Activated CD4-positive, alpha-beta memory T cell treated with anti-CD3 and anti-CD28 coated beads, Interleukin-2, amount 10 ng/mL, durations not matched to agents 7 days and 5 days (primary cell): ENCODE data around the gene GC. TPM values are rescaled to one million over a fixed set of nuclear protein-coding genes. Genes with fewer than 3 reads are reported as not detected.

ENCODE experiments used
- CTCF ChIA-PET: fragments of 350-600 bp; sonication (Branson Sonifier 250); formaldehyde crosslinking; loops from one replicate; lab custom pipeline; 2021; ENCODE audit warnings: antibody characterized with exemption, inconsistent platforms; lab: Charles Lee
- POLR2A ChIA-PET: fragments of 350-600 bp; sonication (Branson Sonifier 250); formaldehyde crosslinking; loops from one replicate; lab custom pipeline; 2021; ENCODE audit warnings: antibody characterized with exemption; lab: Charles Lee
- DNase-seq: peaks from one replicate; pipeline ENCODE4 v3.0.0-alpha.2; 2020
- H3K27ac Mint-ChIP-seq: one replicate; pipeline ENCODE4 v1.8.0; 2021; ENCODE audit warnings: mild to moderate bottlenecking, mixed read lengths
- H3K27me3 Mint-ChIP-seq: one replicate; pipeline ENCODE4 v1.8.0; 2021; ENCODE audit warnings: mixed read lengths
- H3K36me3 Mint-ChIP-seq: one replicate; pipeline ENCODE4 v1.8.0; 2021; ENCODE audit warnings: low read depth, mixed read lengths
- H3K4me1 Mint-ChIP-seq: one replicate; pipeline ENCODE4 v1.8.0; 2021; ENCODE audit warnings: mixed read lengths
- H3K4me3 Mint-ChIP-seq: one replicate; pipeline ENCODE4 v1.8.0; 2021; ENCODE audit warnings: mild to moderate bottlenecking, mixed read lengths
- H3K9me3 Mint-ChIP-seq: one replicate; pipeline ENCODE4 v1.8.0; 2021; ENCODE audit warnings: mixed read lengths
- total RNA-seq, 2 experiments: library from RNA; stranded (reverse); gene quantifications; one replicate each; pipeline ENCODE4 v1.2.3, GENCODE V29; 2021

The GC gene
- total RNA-seq, 2 experiments from 2014 or later = not detected

DNA sequence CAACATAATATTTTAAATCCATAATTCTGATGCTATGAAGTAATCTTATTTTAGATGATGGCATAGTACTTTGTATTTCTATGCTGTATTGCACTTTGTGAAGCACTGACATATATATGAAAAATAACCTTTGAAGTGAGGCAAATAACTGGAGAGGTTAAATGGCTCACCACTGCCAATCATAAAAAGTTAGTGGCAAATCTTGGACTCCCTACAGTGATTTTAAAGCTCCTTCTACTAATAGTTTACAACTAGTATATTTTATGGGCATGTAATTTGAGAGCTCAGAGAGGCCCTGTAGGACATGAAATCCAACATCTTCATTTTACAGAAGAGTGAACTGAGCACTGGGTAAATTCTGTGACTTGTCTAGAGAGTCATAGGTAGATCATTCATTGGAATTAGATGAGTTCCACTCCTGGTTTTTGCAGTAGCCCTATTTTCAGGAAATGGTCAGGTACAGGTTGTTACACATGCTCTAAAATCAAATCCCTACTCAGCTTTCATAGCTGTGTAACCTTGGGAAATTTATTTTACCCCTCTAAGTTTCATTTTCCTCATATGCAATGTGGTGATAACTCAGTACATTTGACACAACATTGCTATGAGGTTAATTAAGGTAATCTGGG is 804 bp upstream of the GC start:
- H3K4me3 Mint-ChIP-seq = no peak overlapping the region
- CTCF ChIA-PET = no interaction called here
- POLR2A ChIA-PET = no interaction called here
- H3K4me1 Mint-ChIP-seq = no peaks in the 10 kb centered on the region
- DNase-seq = no peak
- no peak overlapping the region for H3K27ac Mint-ChIP-seq
- H3K36me3 Mint-ChIP-seq = no peaks in the 10 kb centered on the region
- no peaks in the 10 kb centered on the region for H3K9me3 Mint-ChIP-seq
- H3K27me3 Mint-ChIP-seq = peaks cover 3% of the 10 kb centered on the region

DNA sequence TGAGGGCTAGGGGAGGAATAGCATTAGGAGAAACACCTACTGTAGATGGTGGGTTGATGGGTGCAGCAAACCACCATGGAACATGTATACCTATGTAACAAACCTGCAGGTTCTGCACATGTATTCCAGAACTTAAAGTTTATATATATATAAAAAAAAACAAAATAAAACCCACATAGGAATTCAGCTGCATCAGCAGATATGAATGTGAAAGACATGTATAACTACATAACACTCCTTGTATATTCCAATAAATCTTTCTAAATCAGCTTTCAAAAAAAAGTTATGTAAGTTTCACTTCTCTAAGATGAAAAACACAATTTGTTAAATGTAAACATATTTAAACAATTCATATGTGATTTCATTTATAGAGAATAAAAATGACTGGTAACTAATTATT is 6.0 kb downstream of the GC start:
- ChIA-PET POLR2A (no interaction called here), CTCF (no interaction called here)
- DNase-seq = no peak
- no peaks in the 10 kb centered on the region for H3K4me1 Mint-ChIP-seq
- H3K27me3 Mint-ChIP-seq = peaks cover 2% of the 10 kb centered on the region
- H3K27ac Mint-ChIP-seq = no peak overlapping the region
- no peaks in the 10 kb centered on the region for H3K36me3 Mint-ChIP-seq
- H3K9me3 Mint-ChIP-seq = no peaks in the 10 kb centered on the region
- no peak overlapping the region for H3K4me3 Mint-ChIP-seq

DNA sequence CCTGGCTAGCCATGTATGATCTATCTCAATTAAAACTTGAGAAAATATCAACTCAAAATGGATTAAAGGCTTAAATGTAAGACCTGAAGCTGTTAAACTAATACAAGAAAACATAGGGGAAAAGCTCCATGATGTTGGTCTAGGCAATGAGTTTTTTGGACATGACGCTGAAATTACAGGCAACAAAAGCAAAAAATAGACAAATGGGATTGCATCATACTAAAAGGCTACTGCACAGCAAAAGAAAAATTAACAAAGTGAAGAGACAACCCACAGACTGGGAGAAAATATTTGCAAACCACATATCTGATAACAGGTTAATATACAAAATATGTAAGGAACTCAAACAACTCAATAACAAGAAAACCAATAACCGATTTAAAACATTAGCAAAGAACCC is 8.4 kb downstream of the GC start:
- H3K27me3 Mint-ChIP-seq = peaks cover 2% of the 10 kb centered on the region
- H3K4me1 Mint-ChIP-seq = no peaks in the 10 kb centered on the region
- H3K36me3 Mint-ChIP-seq = no peaks in the 10 kb centered on the region
- H3K9me3 Mint-ChIP-seq = no peaks in the 10 kb centered on the region
- no peak for DNase-seq
- no peak overlapping the region for H3K27ac Mint-ChIP-seq
- POLR2A ChIA-PET = no interaction called here
- no peak overlapping the region for H3K4me3 Mint-ChIP-seq
- CTCF ChIA-PET = no interaction called here

DNA sequence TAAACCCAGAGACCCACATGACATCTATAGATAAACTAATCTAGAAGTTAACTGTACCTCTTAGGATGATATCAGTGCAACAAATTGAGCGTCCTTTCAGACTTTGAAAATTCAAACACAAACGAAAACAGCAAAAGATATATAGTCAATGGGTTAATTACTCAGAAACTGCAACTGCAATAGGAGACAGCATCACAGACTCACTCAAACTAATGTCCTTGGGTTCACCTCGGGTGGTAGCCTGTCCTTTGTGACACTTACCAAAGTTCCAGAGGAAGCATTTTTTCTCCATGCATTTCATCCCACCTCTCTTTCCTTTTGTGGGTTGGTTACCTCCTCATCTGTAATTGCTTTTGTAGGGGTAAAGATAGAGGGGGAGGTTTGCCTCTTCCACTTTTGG is 9.7 kb downstream of the GC start:
- H3K9me3 Mint-ChIP-seq = no peaks in the 10 kb centered on the region
- H3K4me3 Mint-ChIP-seq = no peak overlapping the region
- H3K36me3 Mint-ChIP-seq = no peaks in the 10 kb centered on the region
- no peak for DNase-seq
- ChIA-PET POLR2A (no interaction called here), CTCF (no interaction called here)
- peaks cover 2% of the 10 kb centered on the region for H3K27me3 Mint-ChIP-seq
- H3K27ac Mint-ChIP-seq = no peak overlapping the region
- H3K4me1 Mint-ChIP-seq = no peaks in the 10 kb centered on the region

DNA sequence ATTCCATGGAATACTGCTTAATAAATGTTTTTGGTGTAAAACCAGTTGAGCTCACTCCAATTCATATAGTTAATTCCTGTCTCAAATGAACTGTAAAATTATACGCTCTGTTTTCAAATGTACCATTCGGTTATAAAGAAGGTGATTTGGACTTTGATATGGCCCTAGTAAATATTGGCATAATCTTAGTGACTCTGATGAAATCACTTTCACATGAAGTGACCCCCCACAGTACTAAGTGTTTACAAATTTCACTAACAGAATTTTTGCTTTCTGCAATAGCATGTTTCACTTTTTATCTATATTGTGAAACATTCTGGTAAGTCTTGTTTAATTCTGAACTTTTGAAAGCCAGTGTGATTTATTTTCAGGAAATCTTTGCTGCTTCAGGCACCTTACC is 10.9 kb downstream of the GC start:
- Mint-ChIP-seq H3K27me3 (peaks cover 2% of the 10 kb centered on the region), H3K9me3 (no peaks in the 10 kb centered on the region), H3K27ac (no peak overlapping the region), H3K36me3 (no peaks in the 10 kb centered on the region), H3K4me1 (no peaks in the 10 kb centered on the region), H3K4me3 (no peak overlapping the region)
- no peak for DNase-seq
- ChIA-PET CTCF (no interaction called here), POLR2A (no interaction called here)

DNA sequence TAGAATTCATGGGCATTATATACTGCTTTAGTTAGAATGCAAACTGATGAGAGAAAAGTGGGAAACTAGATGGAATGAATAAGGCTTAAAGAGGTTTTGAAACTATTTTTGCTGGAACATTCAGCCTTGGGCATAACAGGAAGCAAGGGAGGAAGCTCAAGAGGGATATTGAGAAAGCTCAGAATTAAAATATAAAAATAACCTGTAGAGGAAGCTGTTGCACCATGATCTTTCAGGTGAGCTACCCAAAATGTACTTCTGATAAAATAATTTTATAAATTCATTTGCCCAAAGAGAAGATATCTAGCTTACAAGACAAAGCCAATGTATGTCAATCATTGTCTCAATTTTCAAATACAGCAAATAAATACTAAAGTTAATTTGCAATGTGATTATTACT is 11.3 kb downstream of the GC start:
- Mint-ChIP-seq H3K36me3 (no peaks in the 10 kb centered on the region), H3K27me3 (peaks cover 2% of the 10 kb centered on the region), H3K4me3 (no peak overlapping the region), H3K27ac (no peak overlapping the region), H3K9me3 (no peaks in the 10 kb centered on the region), H3K4me1 (no peaks in the 10 kb centered on the region)
- no peak for DNase-seq
- ChIA-PET POLR2A (no interaction called here), CTCF (no interaction called here)

DNA sequence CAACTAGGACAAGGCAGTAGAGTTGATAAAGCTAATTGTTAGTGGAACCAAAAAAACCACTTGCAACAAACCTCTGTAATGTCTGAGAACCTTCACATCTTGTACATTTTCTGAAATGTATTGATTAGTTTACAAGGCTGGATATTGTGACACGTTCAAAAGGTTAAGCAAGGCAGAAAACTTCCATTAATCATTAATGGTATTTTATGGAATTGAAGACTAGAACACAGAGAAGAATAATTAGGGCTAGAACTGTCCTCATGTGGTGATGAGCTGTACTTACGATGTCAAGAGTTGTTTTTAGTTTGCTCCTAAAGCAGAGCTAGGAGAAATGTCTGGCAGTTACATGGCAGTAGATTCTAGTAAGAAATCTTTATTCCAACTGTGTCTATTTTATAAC is 12.3 kb downstream of the GC start:
- ChIA-PET CTCF (no interaction called here), POLR2A (no interaction called here)
- Mint-ChIP-seq H3K27ac (no peak overlapping the region), H3K4me1 (no peaks in the 10 kb centered on the region), H3K4me3 (no peak overlapping the region), H3K27me3 (peaks cover 2% of the 10 kb centered on the region), H3K9me3 (no peaks in the 10 kb centered on the region), H3K36me3 (no peaks in the 10 kb centered on the region)
- DNase-seq = no peak

DNA sequence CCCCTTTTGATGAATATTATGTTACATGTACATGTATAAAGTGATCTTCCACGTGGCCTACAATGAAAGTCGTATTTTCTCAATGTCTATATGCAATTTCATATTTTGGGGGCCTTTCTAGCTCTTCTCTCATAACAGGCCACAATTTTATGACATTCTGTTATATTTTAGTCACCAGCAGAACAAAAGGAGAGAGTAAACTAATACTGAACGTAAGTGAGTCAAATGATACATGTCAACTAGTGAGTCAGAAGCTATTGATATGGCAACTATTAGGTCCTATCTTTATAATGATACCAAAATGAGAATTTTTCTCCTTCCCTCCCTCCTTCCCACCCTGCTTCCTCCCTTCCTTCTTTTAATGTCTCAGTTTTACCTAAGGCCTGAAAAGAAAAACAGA is 14.4 kb downstream of the GC start:
- no peak for DNase-seq
- H3K9me3 Mint-ChIP-seq = no peaks in the 10 kb centered on the region
- H3K4me1 Mint-ChIP-seq = no peaks in the 10 kb centered on the region
- peaks cover 2% of the 10 kb centered on the region for H3K27me3 Mint-ChIP-seq
- no peaks in the 10 kb centered on the region for H3K36me3 Mint-ChIP-seq
- POLR2A ChIA-PET = no interaction called here
- no peak overlapping the region for H3K4me3 Mint-ChIP-seq
- CTCF ChIA-PET = no interaction called here
- no peak overlapping the region for H3K27ac Mint-ChIP-seq

DNA sequence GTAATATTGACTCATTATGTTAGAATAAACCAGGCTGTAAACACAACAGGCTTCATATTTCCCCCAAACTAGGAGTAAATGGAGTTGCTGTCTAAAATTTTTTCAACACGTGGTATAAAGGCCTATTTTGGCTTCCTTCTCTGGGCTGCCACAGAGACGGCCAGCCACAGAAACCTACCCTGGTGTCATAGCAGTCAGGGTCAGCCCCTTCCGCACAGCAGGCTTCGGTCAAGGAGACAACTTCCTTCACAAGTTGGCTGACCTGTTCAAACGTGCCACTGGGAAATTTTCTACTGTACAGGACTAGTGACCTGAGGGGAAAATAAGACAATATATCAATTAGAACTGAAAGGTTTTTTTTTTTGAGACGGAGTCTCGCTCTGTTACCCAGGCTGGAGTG is 15.8 kb downstream of the GC start:
- no peak overlapping the region for H3K4me3 Mint-ChIP-seq
- H3K36me3 Mint-ChIP-seq = no peaks in the 10 kb centered on the region
- DNase-seq = no peak
- H3K4me1 Mint-ChIP-seq = no peaks in the 10 kb centered on the region
- peaks cover 2% of the 10 kb centered on the region for H3K27me3 Mint-ChIP-seq
- no peaks in the 10 kb centered on the region for H3K9me3 Mint-ChIP-seq
- no peak overlapping the region for H3K27ac Mint-ChIP-seq
- ChIA-PET POLR2A (no interaction called here), CTCF (no interaction called here)

DNA sequence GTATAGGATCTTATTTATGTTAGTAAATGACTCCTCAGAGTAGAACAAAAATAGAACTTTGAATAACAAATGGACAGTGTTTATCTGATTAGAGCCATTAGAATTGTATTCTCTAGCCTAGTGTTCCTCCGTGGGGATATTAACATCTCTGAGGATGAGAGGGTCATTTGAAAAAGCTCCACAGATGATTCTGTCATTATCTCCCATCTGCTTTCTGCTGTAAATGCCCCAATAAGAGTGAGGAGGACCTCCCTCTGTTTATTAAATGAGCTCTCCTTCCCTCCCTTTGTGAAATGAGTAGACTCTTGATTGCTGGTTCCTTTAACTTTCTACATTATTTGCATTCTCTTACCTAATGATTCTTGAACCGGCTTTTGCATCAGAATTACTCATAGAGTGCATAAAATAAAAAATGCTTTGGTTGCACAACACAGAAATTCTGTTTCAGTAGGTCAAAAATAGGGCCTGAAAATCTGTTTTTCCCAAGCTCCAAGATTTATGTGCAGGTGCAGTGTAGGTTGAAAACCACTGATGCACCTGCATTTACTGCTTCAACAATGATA is 18.0 kb downstream of the GC start:
- POLR2A ChIA-PET = no interaction called here
- Mint-ChIP-seq H3K36me3 (no peaks in the 10 kb centered on the region), H3K4me1 (no peaks in the 10 kb centered on the region), H3K27ac (no peak overlapping the region), H3K9me3 (no peaks in the 10 kb centered on the region), H3K27me3 (peaks cover 2% of the 10 kb centered on the region), H3K4me3 (no peak overlapping the region)
- CTCF ChIA-PET = no interaction called here
- no peak for DNase-seq

DNA sequence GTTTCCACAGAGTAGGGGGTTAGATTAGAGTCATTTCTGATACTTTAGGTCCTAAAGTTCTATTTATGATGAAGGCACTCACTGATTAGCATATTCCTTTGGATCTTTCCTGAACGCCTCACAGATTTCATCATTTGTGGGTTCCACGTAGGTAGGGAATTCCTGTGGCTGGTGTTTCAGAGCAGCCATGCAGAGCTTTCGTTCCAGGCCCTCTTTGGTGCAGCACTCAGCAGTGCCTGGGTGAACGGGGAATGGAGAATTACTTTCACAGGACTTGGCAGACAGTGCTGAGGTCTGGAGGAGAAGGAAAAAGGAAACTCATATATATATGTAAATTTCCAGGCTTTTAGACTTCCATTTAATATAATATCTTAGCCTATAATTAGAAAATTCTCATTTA is 18.5 kb downstream of the GC start:
- H3K9me3 Mint-ChIP-seq = no peaks in the 10 kb centered on the region
- H3K36me3 Mint-ChIP-seq = no peaks in the 10 kb centered on the region
- no peaks in the 10 kb centered on the region for H3K4me1 Mint-ChIP-seq
- ChIA-PET CTCF (no interaction called here), POLR2A (no interaction called here)
- H3K27ac Mint-ChIP-seq = no peak overlapping the region
- no peak for DNase-seq
- peaks cover 2% of the 10 kb centered on the region for H3K27me3 Mint-ChIP-seq
- no peak overlapping the region for H3K4me3 Mint-ChIP-seq

DNA sequence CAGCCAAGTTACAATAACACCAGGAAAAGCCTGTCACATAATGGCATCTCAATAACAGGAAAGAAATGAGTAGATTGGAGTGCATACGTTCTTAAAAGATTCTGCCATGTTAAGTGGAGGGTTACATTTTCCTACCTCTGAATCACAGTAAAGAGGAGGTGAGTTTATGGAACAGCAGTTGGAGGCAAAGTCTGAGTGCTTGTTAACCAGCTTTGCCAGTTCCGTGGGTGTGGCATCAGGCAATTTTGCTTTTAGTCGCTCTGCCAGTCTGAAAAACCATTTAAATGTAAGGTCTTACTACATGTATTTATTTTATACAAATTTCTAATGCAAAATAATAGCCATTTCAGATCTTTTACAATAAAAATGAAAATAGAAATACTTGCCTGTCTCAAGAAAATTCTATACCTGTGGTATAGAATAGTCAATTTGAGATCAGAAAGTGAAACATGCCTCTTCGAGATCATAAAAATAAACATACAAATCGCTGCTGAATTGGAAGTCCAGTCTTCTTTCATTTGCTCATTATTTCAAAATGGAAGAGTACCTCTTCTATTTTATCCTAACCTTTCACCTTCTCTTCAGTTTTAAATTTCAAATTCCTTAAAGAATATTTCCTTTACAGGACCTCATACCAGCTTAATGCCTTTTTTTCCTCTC is 31.4 kb downstream of the GC start:
- ChIA-PET CTCF (no interaction called here), POLR2A (no interaction called here)
- no peak overlapping the region for H3K27ac Mint-ChIP-seq
- peaks cover 5% of the 10 kb centered on the region for H3K27me3 Mint-ChIP-seq
- H3K36me3 Mint-ChIP-seq = no peaks in the 10 kb centered on the region
- DNase-seq = no peak
- no peak overlapping the region for H3K4me3 Mint-ChIP-seq
- no peaks in the 10 kb centered on the region for H3K4me1 Mint-ChIP-seq
- no peaks in the 10 kb centered on the region for H3K9me3 Mint-ChIP-seq

DNA sequence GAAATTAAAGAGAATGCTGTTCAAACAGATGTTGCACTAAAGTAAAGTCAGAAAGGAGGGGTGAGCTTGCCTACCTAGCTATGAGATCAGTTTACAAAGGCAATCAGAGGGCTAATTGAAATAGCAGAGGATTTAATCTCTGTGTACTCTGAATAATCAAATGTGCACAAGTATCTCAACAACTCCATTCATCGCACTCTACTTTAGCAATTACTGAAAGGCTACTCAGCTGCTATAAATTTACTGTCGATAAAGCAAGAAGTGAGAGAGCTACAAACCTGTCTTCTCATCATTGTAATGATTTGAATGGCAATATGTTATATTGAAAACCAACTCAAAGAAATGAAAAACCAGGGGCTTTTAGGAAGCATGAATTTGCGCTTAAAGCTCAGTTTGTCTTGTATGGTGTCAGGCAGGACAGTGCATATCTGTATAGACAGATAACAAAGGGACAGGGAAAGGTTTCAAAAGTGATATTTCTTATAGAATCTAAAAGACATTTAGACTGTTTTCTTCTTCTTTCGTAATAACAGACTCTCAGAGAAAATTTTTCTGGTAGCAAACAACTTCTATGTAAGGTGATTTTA is 34.8 kb downstream of the GC start:
- Mint-ChIP-seq H3K4me1 (no peaks in the 10 kb centered on the region), H3K4me3 (no peak overlapping the region), H3K27ac (no peak overlapping the region), H3K27me3 (peaks cover 7% of the 10 kb centered on the region), H3K9me3 (no peaks in the 10 kb centered on the region), H3K36me3 (no peaks in the 10 kb centered on the region)
- POLR2A ChIA-PET = no interaction called here
- no peak for DNase-seq
- CTCF ChIA-PET = no interaction called here

DNA sequence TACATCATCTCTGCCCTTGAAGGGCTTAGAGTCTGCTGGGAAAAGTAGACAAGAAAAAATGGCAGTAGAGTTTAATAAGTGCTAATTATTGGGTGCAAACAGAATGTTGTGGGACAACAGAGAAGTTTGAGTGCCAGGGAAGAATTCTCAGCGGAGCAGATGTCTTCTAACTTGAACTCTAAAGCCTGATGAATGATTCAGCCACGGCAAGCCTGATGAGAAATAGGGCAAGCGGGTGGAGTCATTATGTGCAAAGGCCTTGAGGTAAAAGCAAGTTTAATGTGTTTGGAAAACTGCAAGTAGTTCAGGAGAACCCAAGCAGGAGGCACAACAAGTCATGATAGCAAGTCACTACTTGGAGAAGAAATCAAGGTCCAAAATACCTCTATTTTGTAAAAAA is 37.5 kb downstream of the GC start:
- no peak overlapping the region for H3K4me3 Mint-ChIP-seq
- POLR2A ChIA-PET = no interaction called here
- CTCF ChIA-PET = no interaction called here
- no peaks in the 10 kb centered on the region for H3K9me3 Mint-ChIP-seq
- H3K4me1 Mint-ChIP-seq = no peaks in the 10 kb centered on the region
- DNase-seq = no peak
- H3K36me3 Mint-ChIP-seq = no peaks in the 10 kb centered on the region
- peaks cover 8% of the 10 kb centered on the region for H3K27me3 Mint-ChIP-seq
- H3K27ac Mint-ChIP-seq = no peak overlapping the region
